Measurements from ENCODE around the gene AMH. TPM values are rescaled to one million over a fixed set of nuclear protein-coding genes. Genes with fewer than 3 reads are reported as not detected.

AMH gene
- total and polyA plus RNA-seq, 2 of the 13 experiments (the other 11 are each of a cell fraction or from before 2014, with no cell fraction given), result 0.03 to 0.18 TPM

DNA sequence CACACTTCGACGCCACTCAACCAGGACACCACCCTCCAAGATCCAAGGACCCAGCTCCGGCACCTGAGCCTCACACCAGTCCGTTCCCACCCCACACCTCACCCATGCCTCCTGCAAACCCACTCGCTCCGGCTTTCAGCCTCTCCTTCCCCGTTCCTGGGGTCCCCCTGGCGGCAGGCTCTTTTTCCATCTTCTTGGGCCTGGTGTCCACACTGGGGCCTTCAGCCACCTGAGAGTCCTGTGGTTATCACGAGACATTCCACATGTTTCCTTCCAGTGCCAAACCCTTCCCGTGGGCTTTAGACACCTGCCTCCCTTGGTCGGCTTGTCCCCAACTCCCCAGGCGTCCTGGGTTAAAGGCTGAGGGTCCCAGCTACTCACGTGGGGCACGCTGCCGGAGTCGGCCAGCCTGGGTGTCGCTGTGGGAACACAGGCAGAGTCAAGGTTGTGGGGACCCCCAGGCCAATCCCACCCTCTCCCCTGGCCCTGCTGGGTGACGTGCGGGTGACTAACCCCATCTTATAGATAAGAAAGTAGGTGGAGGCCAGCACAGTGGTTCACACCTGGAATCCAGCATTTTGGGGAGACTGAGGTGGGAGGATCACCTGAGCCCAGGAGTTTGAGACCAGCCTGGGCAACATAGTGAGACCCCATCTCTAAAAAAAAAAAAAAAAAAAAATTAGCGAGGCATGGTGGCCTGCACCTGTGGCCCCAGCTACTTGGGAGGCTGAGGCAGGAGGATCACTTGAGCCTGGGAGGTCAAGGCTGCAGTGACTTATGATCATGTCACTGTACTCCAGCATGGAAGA, 5.1 kb downstream of the AMH start (continued):
- peak; percentile 67 for TF ChIP-seq STAG1 (CRISPR knock-in tag; IDR thresholded peaks at IDR 0.05)
- TF ChIP-seq, protein P1, sequence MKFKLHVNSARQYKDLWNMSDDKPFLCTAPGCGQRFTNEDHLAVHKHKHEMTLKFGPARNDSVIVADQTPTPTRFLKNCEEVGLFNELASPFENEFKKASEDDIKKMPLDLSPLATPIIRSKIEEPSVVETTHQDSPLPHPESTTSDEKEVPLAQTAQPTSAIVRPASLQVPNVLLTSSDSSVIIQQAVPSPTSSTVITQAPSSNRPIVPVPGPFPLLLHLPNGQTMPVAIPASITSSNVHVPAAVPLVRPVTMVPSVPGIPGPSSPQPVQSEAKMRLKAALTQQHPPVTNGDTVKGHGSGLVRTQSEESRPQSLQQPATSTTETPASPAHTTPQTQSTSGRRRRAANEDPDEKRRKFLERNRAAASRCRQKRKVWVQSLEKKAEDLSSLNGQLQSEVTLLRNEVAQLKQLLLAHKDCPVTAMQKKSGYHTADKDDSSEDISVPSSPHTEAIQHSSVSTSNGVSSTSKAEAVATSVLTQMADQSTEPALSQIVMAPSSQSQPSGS (CRISPR knock-in tag; IDR thresholded peaks at IDR 0.05), result no peak
- TF ChIP-seq, protein P2, sequence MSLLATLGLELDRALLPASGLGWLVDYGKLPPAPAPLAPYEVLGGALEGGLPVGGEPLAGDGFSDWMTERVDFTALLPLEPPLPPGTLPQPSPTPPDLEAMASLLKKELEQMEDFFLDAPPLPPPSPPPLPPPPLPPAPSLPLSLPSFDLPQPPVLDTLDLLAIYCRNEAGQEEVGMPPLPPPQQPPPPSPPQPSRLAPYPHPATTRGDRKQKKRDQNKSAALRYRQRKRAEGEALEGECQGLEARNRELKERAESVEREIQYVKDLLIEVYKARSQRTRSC (CRISPR knock-in tag; IDR thresholded peaks at IDR 0.05; ENCODE audit: low read depth), result no peak
- 0 out of 2 replicates have a peak, but pooled peaks have one; percentile 59 for TF ChIP-seq CENPT (CRISPR knock-in tag; IDR thresholded peaks at IDR 0.05; ENCODE audit: low read depth)
- TF ChIP-seq GTF3A (CRISPR knock-in tag; conservative IDR thresholded peaks at IDR 0.05), result no peak
- TF ChIP-seq HNRNPL (IDR thresholded peaks at IDR 0.05; ENCODE audit: low read depth, low read length), result peak; percentile 65; the same call in 1 of the 2 replicates
- peak; percentile 67 for TF ChIP-seq ZFX (CRISPR knock-in tag; IDR thresholded peaks at IDR 0.05; ENCODE audit: low read depth)
- TF ChIP-seq MYC (CRISPR knock-in tag; IDR thresholded peaks at IDR 0.05; ENCODE audit: borderline replicate concordance), result peak; percentile 35; the same call in 1 of the 2 replicates
- 0 out of 2 replicates have a peak, but pooled peaks have one; percentile 35 for TF ChIP-seq ZSCAN9 (CRISPR knock-in tag; IDR thresholded peaks at IDR 0.05; ENCODE audit: borderline replicate concordance)
- TF ChIP-seq, protein P3, sequence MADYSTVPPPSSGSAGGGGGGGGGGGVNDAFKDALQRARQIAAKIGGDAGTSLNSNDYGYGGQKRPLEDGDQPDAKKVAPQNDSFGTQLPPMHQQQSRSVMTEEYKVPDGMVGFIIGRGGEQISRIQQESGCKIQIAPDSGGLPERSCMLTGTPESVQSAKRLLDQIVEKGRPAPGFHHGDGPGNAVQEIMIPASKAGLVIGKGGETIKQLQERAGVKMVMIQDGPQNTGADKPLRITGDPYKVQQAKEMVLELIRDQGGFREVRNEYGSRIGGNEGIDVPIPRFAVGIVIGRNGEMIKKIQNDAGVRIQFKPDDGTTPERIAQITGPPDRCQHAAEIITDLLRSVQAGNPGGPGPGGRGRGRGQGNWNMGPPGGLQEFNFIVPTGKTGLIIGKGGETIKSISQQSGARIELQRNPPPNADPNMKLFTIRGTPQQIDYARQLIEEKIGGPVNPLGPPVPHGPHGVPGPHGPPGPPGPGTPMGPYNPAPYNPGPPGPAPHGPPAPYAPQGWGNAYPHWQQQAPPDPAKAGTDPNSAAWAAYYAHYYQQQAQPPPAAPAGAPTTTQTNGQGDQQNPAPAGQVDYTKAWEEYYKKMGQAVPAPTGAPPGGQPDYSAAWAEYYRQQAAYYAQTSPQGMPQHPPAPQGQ (CRISPR knock-in tag; IDR thresholded peaks at IDR 0.05; ENCODE audit: borderline replicate concordance), result no peak
- peak; percentile 60; the same call in 1 of the 2 replicates for TF ChIP-seq KDM2A (CRISPR knock-in tag; IDR thresholded peaks at IDR 0.05; ENCODE audit: borderline replicate concordance, low read depth)
- TF ChIP-seq NFKB2 (CRISPR knock-in tag; IDR thresholded peaks at IDR 0.05; ENCODE audit: borderline replicate concordance), result peak; percentile 42; the same call in 1 of the 2 replicates
- no peak; the same call in 1 of the 2 replicates for TF ChIP-seq ZNF546 (CRISPR knock-in tag; conservative IDR thresholded peaks at IDR 0.05)
- TF ChIP-seq MAX (IDR thresholded peaks at IDR 0.05), result peak; percentile 53
- TF ChIP-seq HMGA1 (CRISPR knock-in tag; conservative IDR thresholded peaks at IDR 0.05), result no peak
- no peak for TF ChIP-seq CSRNP1 (CRISPR knock-in tag; IDR thresholded peaks at IDR 0.05)

Measured in HepG2 (cell line).